Neural crest cell (in vitro differentiated cells): ENCODE data around the gene OR1J4. TPM values are rescaled to one million over a fixed set of nuclear protein-coding genes. Genes with fewer than 3 reads are reported as not detected.

Experiments
- DNase-seq: peaks from one replicate; pipeline ENCODE4 v3.0.0; 2021; ENCODE audit warnings: low read depth, mixed read lengths, low spot score
- H3K27ac Mint-ChIP-seq: one replicate; pipeline ENCODE4 v1.8.0; 2021; ENCODE audit warnings: mild to moderate bottlenecking, mixed read lengths; ENCODE audit not compliant: unreplicated experiment
- H3K27me3 Mint-ChIP-seq: 2 replicates; pipeline ENCODE4 v1.8.0; 2021; ENCODE audit warnings: low read depth, mild to moderate bottlenecking, mixed read lengths
- H3K36me3 Mint-ChIP-seq: 2 replicates; pipeline ENCODE4 v1.8.0; 2021; ENCODE audit warnings: low read depth, mild to moderate bottlenecking, mixed read lengths
- H3K4me1 Mint-ChIP-seq: 2 replicates; pipeline ENCODE4 v1.8.0; 2021; ENCODE audit warnings: mixed read lengths
- H3K4me3 Mint-ChIP-seq: one replicate; pipeline ENCODE4 v1.8.0; 2021; ENCODE audit warnings: mild to moderate bottlenecking, mixed read lengths
- H3K9me3 Mint-ChIP-seq: 2 replicates; pipeline ENCODE4 v1.8.0; 2021; ENCODE audit warnings: mixed read lengths
- CTCF ChIP-seq: fragments of 200-600 bp; sonication (generic); conservative IDR thresholded peaks from 2 replicates; pipeline ENCODE4 v1.5.0; 2021; ENCODE audit warnings: antibody characterized with exemption, mild to moderate bottlenecking
- long read RNA-seq: library from polyadenylated mRNA; unstranded; transcript quantifications from one replicate; pipeline ENCODE4 v2.0.0, GENCODE V29; 2020
- total RNA-seq: library from RNA; stranded (reverse); gene quantifications from 2 replicates; pipeline ENCODE4 v1.2.1, GENCODE V29; 2021

Gene OR1J4
- not detected in 2 replicates for total RNA-seq
- long read RNA-seq, result 0 reads

GRCh38 chr9:122518841-122519240 is at the start of gene OR1J4:
Gene OR1J4, plus strand, starts transcription at chr9:122519141. Its CDS starts 0 bp downstream, at chr9:122519141.
- no peak for TF ChIP-seq CTCF
- no peak within 1 kb of the TSS for H3K4me3 Mint-ChIP-seq
- no peak for DNase-seq
- H3K4me1 Mint-ChIP-seq, result no peaks in the 10 kb centered on the region
- H3K27me3 Mint-ChIP-seq, result peaks cover 14% of the 10 kb centered on the region
- H3K36me3 Mint-ChIP-seq, result no peaks in the 10 kb centered on the region
- H3K27ac Mint-ChIP-seq, result no peak within 1 kb of the TSS
- H3K9me3 Mint-ChIP-seq, result peaks cover 12% of the 10 kb centered on the region

- Mint-ChIP-seq H3K4me1 (no peaks in the 10 kb centered on the region), H3K9me3 (no peaks in the 10 kb centered on the region), H3K4me3 (no peak overlapping the region), H3K27ac (no peak overlapping the region), H3K27me3 (peaks cover 87% of the 10 kb centered on the region), H3K36me3 (no peaks in the 10 kb centered on the region)
- no peak for DNase-seq
- no peak for TF ChIP-seq CTCF
These were observed 44.4 kb upstream of the OR1J4 start for GRCh38 chr9:122474561-122474960.

- Mint-ChIP-seq H3K27me3 (peaks cover 81% of the 10 kb centered on the region), H3K36me3 (no peaks in the 10 kb centered on the region), H3K4me1 (no peaks in the 10 kb centered on the region), H3K4me3 (no peak overlapping the region), H3K27ac (no peak overlapping the region), H3K9me3 (no peaks in the 10 kb centered on the region)
- TF ChIP-seq CTCF, result no peak
- no peak for DNase-seq
These were observed 43.2 kb upstream of the OR1J4 start for GRCh38 chr9:122475717-122476116.

GRCh38 chr9:122477346-122477745 is 41.6 kb upstream of the OR1J4 start:
- H3K4me3 Mint-ChIP-seq, result no peak overlapping the region
- no peaks in the 10 kb centered on the region for H3K9me3 Mint-ChIP-seq
- H3K4me1 Mint-ChIP-seq, result no peaks in the 10 kb centered on the region
- peaks cover 82% of the 10 kb centered on the region for H3K27me3 Mint-ChIP-seq
- no peak for DNase-seq
- H3K27ac Mint-ChIP-seq, result no peak overlapping the region
- H3K36me3 Mint-ChIP-seq, result no peaks in the 10 kb centered on the region
- TF ChIP-seq CTCF, result no peak

- Mint-ChIP-seq H3K27me3 (peaks cover 83% of the 10 kb centered on the region), H3K9me3 (no peaks in the 10 kb centered on the region), H3K36me3 (no peaks in the 10 kb centered on the region), H3K4me3 (no peak within 1 kb of the TSS), H3K4me1 (no peaks in the 10 kb centered on the region), H3K27ac (no peak within 1 kb of the TSS)
- TF ChIP-seq CTCF, result no peak
- no peak for DNase-seq
These were observed 41.1 kb upstream of the OR1J4 start, which contains the start of gene OR1J1 for GRCh38 chr9:122477826-122478225. Gene OR1J1, minus strand, starts transcription at chr9:122477926. Its CDS starts 0 bp downstream, at chr9:122477926.

- H3K9me3 Mint-ChIP-seq, result no peaks in the 10 kb centered on the region
- no peaks in the 10 kb centered on the region for H3K36me3 Mint-ChIP-seq
- no peaks in the 10 kb centered on the region for H3K4me1 Mint-ChIP-seq
- H3K4me3 Mint-ChIP-seq, result no peak overlapping the region
- no peak for DNase-seq
- H3K27me3 Mint-ChIP-seq, result peaks cover 70% of the 10 kb centered on the region
- H3K27ac Mint-ChIP-seq, result no peak overlapping the region
- no peak for TF ChIP-seq CTCF
These were observed 39.9 kb upstream of the OR1J4 start for GRCh38 chr9:122479062-122479461.
